Neural cell (in vitro differentiated cells): ENCODE results near the gene LRRC2. TPM values are rescaled to one million over a fixed set of nuclear protein-coding genes. Genes with fewer than 3 reads are reported as not detected.

Experiments used
- H2AFZ ChIP-seq: fragments of 200-600, 300-800 bp; sonication (generic), shearing (Covaris generic); 2 replicates; pipeline ENCODE4 v1.6.0; 2014; ENCODE audit warnings: low read depth, mild to moderate bottlenecking, antibody characterized with exemption, low read length, moderate library complexity
- H3F3A ChIP-seq: fragments of 200-600 bp; shearing (Covaris generic); 2 replicates; pipeline ENCODE4 v1.6.1; 2016; ENCODE audit warnings: mild to moderate bottlenecking, moderate library complexity, mixed read lengths, antibody characterized with exemption, low read length; ENCODE audit not compliant: insufficient read depth, poor library complexity, severe bottlenecking
- H3K27ac ChIP-seq: fragments of 200-600, 300-800 bp; sonication (generic), shearing (Covaris generic); 2 replicates; pipeline ENCODE4 v1.5.1; 2014; ENCODE audit warnings: mild to moderate bottlenecking, low read length, moderate library complexity
- H3K27me3 ChIP-seq: fragments of 300-800, 200-600 bp; sonication (generic), shearing (Covaris generic); 2 replicates; pipeline ENCODE4 v1.6.0; 2014; ENCODE audit warnings: mild to moderate bottlenecking, low read depth, low read length, moderate library complexity; ENCODE audit not compliant: insufficient read depth
- H3K36me3 ChIP-seq: fragments of 300-800, 200-600 bp; sonication (generic), shearing (Covaris generic); 2 replicates; pipeline ENCODE4 v1.5.1; 2014; ENCODE audit warnings: mild to moderate bottlenecking, antibody characterized with exemption, low read length, moderate library complexity; ENCODE audit not compliant: insufficient read depth
- H3K4me2 ChIP-seq: fragments of 300-800, 200-600 bp; sonication (generic), shearing (Covaris generic); 2 replicates; pipeline ENCODE4 v1.6.0; 2014; ENCODE audit warnings: mild to moderate bottlenecking, low read length
- H3K4me3 ChIP-seq: fragments of 300-800, 200-600 bp; sonication (generic), shearing (Covaris generic); 2 replicates; pipeline ENCODE4 v1.5.1; 2014; ENCODE audit warnings: mild to moderate bottlenecking, low read length, moderate library complexity
- H3K79me2 ChIP-seq: fragments of 200-600 bp; shearing (Covaris generic); replicated peaks from 2 replicates; pipeline ENCODE4 v1.6.0; 2014; ENCODE audit warnings: mild to moderate bottlenecking, low read length, moderate library complexity; ENCODE audit not compliant: insufficient read depth
- H3K9ac ChIP-seq: fragments of 300-800, 200-600 bp; sonication (generic), shearing (Covaris generic); 2 replicates; pipeline ENCODE4 v1.6.1; 2016; ENCODE audit warnings: mild to moderate bottlenecking, low read length, mixed read lengths
- H3K9me2 ChIP-seq: fragments of 200-600 bp; shearing (Covaris generic); 2 replicates; pipeline ENCODE4 v1.6.1; 2016; ENCODE audit warnings: mild to moderate bottlenecking, low read length, mixed read lengths; ENCODE audit not compliant: insufficient read depth
- H3K9me3 ChIP-seq: fragments of 200-600, 300-800 bp; sonication (generic), shearing (Covaris generic); 2 replicates; pipeline ENCODE4 v1.6.1; 2016; ENCODE audit warnings: mild to moderate bottlenecking, mixed run types, low read length, moderate library complexity, mixed read lengths
- H4K20me1 ChIP-seq: fragments of 200-600 bp; shearing (Covaris generic); 2 replicates; pipeline ENCODE4 v1.6.1; 2016; ENCODE audit warnings: mild to moderate bottlenecking, mixed run types; ENCODE audit not compliant: insufficient read depth
- EP300 ChIP-seq: fragments of 450-650 bp; conservative IDR thresholded peaks from 2 replicates; pipeline ENCODE4 v1.6.1; 2014; ENCODE audit warnings: antibody characterized with exemption, mild to moderate bottlenecking, moderate library complexity; ENCODE audit not compliant: poor library complexity, severe bottlenecking
- EZH2 ChIP-seq: fragments of 200-600, 300-800 bp; shearing (Covaris generic), sonication (generic); IDR thresholded peaks from 2 replicates; pipeline ENCODE4 v1.6.1; 2014; ENCODE audit warnings: antibody characterized with exemption, low read length, borderline replicate concordance, mild to moderate bottlenecking; ENCODE audit not compliant: insufficient read depth, poor library complexity, severe bottlenecking
- MXI1 ChIP-seq: fragments of 450-650 bp; conservative IDR thresholded peaks from 2 replicates; pipeline ENCODE4 v1.6.1; 2014; ENCODE audit warnings: antibody characterized with exemption, mild to moderate bottlenecking; ENCODE audit not compliant: poor library complexity, severe bottlenecking
- POLR2AphosphoS5 ChIP-seq: IDR thresholded peaks from 2 replicates; pipeline ENCODE4 v1.6.1; 2012
- RAD21 ChIP-seq: fragments of 450-650 bp; conservative IDR thresholded peaks from 2 replicates; pipeline ENCODE4 v1.6.1; 2014; ENCODE audit warnings: antibody characterized with exemption, mild to moderate bottlenecking, moderate library complexity
- SMC3 ChIP-seq: fragments of 450-650 bp; conservative IDR thresholded peaks from 2 replicates; pipeline ENCODE4 v1.6.1; 2014; ENCODE audit warnings: antibody characterized with exemption, mild to moderate bottlenecking, moderate library complexity; ENCODE audit not compliant: poor library complexity
- TAF1 ChIP-seq: IDR thresholded peaks from 2 replicates; pipeline ENCODE4 v1.6.1; 2012; ENCODE audit warnings: low read depth
- polyA plus RNA-seq: library from polyadenylated mRNA; depleted of rRNA; stranded (reverse); fragments of >200 nt; gene quantifications from 2 replicates; pipeline ENCODE4 v1.2.3, GENCODE V29; 2014
- TF ChIP-seq, protein P1 (sequence below): fragments of 450-650 bp; IDR thresholded peaks from 2 replicates; pipeline ENCODE4 v1.5.1; 2014; ENCODE audit warnings: antibody characterized with exemption, mild to moderate bottlenecking, moderate library complexity; ENCODE audit not compliant: poor library complexity, severe bottlenecking
- TF ChIP-seq, protein P2 (sequence below): IDR thresholded peaks from 2 replicates; pipeline ENCODE4 v1.6.1; 2012; ENCODE audit warnings: borderline replicate concordance

Gene LRRC2
- polyA plus RNA-seq, 1 donor from 2014 or later: not detected

DNA sequence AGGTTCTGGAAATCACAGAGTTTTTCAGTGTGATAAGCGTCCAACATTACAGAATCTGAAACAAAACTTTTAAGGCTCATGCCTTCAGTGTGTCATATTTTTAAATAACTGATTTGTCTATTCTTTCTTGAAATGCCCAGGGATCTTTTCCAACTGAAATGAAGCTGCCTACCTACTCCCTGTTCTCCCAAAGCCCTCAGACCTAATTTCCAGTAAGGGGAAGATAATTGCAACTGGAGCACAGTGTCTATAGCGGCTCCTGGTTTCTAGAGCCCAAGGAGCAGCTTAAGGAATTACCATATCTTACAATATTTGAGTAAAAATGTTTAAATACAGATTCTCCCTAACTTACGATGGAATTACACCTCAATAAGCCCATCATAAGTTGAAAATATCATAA lies 33.0 kb downstream of the LRRC2 start:
- Histone ChIP-seq H3K9ac (no peak overlapping the region), H3K4me3 (no peak overlapping the region), H3F3A (no peaks in the 10 kb centered on the region), H3K27ac (no peak overlapping the region), H3K9me3 (no peaks in the 10 kb centered on the region), H3K9me2 (no peaks in the 10 kb centered on the region), H3K79me2 (no peaks in the 10 kb centered on the region), H3K27me3 (no peaks in the 10 kb centered on the region), H4K20me1 (no peaks in the 10 kb centered on the region), H3K4me2 (no peak overlapping the region), H2AFZ (no peak overlapping the region), H3K36me3 (no peaks in the 10 kb centered on the region)
- no peak for TF ChIP-seq POLR2AphosphoS5
- TF ChIP-seq, protein P1, sequence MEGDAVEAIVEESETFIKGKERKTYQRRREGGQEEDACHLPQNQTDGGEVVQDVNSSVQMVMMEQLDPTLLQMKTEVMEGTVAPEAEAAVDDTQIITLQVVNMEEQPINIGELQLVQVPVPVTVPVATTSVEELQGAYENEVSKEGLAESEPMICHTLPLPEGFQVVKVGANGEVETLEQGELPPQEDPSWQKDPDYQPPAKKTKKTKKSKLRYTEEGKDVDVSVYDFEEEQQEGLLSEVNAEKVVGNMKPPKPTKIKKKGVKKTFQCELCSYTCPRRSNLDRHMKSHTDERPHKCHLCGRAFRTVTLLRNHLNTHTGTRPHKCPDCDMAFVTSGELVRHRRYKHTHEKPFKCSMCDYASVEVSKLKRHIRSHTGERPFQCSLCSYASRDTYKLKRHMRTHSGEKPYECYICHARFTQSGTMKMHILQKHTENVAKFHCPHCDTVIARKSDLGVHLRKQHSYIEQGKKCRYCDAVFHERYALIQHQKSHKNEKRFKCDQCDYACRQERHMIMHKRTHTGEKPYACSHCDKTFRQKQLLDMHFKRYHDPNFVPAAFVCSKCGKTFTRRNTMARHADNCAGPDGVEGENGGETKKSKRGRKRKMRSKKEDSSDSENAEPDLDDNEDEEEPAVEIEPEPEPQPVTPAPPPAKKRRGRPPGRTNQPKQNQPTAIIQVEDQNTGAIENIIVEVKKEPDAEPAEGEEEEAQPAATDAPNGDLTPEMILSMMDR: no peak
- no peak for TF ChIP-seq EP300
- no peak for TF ChIP-seq TAF1
- TF ChIP-seq SMC3: no peak
- no peak for TF ChIP-seq RAD21
- no peak for TF ChIP-seq MXI1
- no peak for TF ChIP-seq EZH2
- TF ChIP-seq, protein P2, sequence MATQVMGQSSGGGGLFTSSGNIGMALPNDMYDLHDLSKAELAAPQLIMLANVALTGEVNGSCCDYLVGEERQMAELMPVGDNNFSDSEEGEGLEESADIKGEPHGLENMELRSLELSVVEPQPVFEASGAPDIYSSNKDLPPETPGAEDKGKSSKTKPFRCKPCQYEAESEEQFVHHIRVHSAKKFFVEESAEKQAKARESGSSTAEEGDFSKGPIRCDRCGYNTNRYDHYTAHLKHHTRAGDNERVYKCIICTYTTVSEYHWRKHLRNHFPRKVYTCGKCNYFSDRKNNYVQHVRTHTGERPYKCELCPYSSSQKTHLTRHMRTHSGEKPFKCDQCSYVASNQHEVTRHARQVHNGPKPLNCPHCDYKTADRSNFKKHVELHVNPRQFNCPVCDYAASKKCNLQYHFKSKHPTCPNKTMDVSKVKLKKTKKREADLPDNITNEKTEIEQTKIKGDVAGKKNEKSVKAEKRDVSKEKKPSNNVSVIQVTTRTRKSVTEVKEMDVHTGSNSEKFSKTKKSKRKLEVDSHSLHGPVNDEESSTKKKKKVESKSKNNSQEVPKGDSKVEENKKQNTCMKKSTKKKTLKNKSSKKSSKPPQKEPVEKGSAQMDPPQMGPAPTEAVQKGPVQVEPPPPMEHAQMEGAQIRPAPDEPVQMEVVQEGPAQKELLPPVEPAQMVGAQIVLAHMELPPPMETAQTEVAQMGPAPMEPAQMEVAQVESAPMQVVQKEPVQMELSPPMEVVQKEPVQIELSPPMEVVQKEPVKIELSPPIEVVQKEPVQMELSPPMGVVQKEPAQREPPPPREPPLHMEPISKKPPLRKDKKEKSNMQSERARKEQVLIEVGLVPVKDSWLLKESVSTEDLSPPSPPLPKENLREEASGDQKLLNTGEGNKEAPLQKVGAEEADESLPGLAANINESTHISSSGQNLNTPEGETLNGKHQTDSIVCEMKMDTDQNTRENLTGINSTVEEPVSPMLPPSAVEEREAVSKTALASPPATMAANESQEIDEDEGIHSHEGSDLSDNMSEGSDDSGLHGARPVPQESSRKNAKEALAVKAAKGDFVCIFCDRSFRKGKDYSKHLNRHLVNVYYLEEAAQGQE: no peak

DNA sequence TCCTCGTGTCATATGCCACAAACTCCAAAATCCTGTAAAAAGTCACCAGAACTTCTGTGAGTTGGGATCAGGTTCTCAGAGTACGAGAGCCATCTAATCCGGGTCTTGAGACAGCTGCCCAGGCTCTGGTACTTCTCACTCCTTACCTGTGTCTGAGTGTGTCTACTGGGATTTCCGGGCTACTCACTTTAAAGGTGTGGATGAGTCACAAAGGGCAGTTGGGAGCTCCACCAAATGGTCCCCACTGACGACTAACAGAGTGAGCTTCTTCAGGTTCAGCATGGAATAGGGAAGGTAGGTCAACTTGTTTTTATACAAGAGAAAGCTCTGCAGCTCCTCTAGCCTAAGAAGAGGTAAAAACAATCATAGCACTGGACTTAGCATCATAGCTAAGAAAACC lies 38.9 kb downstream of the LRRC2 start:
- no peaks in the 10 kb centered on the region for H3K79me2 ChIP-seq
- H3K4me2 ChIP-seq: no peak overlapping the region
- H3K9me3 ChIP-seq: no peaks in the 10 kb centered on the region
- no peaks in the 10 kb centered on the region for H3K27me3 ChIP-seq
- H3K9me2 ChIP-seq: no peaks in the 10 kb centered on the region
- H3F3A ChIP-seq: no peaks in the 10 kb centered on the region
- H4K20me1 ChIP-seq: no peaks in the 10 kb centered on the region
- no peaks in the 10 kb centered on the region for H3K36me3 ChIP-seq
- H2AFZ ChIP-seq: no peak overlapping the region
- TF ChIP-seq EZH2 (no peak), MXI1 (no peak), POLR2AphosphoS5 (no peak), EP300 (no peak)
- TF ChIP-seq, protein P2: no peak
- H3K27ac ChIP-seq: no peak overlapping the region
- H3K4me3 ChIP-seq: no peak overlapping the region
- no peak overlapping the region for H3K9ac ChIP-seq
